GM18517 (cell line): ENCODE results near the gene MYCN.
"Not testable (repeated sequence)": the region's sequence is repeated elsewhere in the genome, so short reads cannot be mapped to it uniquely, and the experiment has no call there.

Experiments used
- ATAC-seq: cut with Tn5 transposase; IDR thresholded peaks from one replicate; pipeline ENCODE4 v1.9.1; 2021; ENCODE audit warnings: mild to moderate bottlenecking, moderate library complexity; ENCODE audit not compliant: unreplicated experiment

MYCN gene

DNA sequence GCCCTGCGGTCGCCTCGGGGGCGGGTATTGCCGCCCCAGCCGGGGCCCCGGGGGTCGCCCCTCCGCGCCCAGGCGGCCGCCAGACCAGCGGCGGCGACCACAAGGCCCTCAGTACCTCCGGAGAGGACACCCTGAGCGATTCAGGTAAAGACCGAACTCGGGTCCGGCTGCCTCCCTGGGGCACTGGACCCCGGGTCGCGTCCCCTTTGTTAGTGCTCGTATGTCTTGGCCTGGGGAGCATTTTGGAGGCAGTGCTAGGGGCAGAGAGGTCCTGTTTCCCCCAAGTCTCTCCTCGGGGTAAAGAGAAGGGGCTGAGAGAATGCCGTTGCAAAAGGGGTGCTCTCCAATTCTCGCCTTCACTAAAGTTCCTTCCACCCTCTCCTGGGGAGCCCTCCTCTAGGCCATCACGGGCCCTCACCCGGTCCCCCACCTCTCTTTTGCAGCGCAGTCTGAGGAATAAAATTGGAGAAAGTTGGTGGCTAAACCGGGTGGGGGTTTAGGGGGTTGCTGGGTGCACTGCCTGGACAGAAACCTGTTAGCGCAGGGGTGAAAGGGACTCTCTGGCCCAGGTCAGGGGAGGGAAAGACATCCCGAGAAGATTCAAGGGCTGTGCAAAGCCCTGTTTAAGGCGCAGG lies 2.5 kb downstream of the MYCN start:
- no peak for ATAC-seq

DNA sequence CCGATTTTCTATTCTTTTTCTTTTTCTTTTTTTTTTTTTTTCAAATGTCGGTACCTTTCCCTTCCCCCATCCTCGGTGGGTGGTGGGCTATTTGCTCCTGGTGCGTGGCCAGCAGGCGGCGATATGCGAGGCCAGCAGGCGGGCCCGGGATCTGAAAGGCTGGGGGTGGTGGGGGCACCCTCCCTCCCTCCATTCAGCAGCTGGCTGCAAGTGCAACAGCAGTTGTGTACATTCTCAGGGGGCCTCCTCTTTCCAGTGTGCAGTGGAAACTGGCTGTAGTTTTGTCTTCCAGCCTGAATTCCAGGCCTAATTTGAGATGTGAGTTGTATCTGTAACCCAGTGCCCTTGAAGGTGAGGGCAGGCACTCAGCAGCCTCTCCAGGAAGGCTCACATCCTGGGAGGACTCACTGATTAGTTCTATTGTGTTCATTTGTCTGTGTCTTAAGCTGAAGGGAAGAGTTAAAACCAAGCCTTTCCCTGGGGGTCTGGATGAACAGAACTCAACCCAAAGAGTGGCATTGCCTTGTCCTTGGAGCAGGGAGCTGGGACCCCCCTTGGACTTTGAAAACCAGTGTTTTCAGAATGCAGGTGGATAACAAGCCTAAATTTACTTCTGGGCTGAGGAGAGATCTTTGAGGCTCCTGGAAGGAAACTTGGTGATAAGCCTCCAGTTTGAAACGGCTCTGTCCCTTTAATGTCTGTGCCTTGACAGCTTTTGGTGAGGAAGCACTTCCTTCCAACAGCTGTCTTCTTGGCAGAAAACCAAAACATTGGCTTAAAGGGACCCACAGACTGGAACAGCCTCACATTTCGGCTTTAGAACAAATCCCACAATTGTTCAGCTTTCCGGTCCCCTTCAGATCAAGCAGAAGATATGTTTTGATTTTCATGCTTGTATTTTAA lies 3.3 kb downstream of the MYCN start:
- ATAC-seq, result no peak

DNA sequence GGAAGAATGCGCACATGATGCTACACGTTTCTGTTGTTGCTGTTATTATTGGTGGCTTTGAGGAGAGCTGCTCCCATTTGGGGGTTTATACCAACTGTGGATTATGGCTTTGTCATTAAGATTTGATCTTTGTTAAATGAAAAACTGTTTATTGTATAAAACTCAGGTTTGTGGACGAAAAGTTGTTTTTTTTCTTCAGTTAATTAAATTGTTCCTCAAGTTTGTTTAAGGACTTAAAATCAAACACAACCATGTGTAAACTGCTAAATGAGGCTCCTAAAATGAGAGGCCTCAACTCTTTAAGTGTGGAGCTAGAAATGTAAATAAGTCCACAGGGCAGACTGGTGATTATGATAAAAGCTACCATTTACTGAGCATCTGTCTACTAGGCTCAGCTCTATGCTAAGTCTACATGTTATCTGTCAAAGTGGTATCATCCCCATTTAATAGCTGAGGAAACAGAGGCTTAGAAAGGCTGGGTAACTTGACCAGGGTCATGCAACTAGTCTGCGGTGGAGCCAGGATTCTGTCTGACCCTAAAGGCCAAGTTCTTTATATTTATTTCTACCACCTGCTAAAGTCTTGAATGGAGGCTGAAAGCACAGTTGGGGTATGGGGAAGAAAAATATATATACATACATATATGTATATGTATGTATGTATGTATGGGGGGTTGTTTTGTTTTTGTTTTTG lies 4.1 kb downstream of the MYCN start:
- no peak for ATAC-seq

DNA sequence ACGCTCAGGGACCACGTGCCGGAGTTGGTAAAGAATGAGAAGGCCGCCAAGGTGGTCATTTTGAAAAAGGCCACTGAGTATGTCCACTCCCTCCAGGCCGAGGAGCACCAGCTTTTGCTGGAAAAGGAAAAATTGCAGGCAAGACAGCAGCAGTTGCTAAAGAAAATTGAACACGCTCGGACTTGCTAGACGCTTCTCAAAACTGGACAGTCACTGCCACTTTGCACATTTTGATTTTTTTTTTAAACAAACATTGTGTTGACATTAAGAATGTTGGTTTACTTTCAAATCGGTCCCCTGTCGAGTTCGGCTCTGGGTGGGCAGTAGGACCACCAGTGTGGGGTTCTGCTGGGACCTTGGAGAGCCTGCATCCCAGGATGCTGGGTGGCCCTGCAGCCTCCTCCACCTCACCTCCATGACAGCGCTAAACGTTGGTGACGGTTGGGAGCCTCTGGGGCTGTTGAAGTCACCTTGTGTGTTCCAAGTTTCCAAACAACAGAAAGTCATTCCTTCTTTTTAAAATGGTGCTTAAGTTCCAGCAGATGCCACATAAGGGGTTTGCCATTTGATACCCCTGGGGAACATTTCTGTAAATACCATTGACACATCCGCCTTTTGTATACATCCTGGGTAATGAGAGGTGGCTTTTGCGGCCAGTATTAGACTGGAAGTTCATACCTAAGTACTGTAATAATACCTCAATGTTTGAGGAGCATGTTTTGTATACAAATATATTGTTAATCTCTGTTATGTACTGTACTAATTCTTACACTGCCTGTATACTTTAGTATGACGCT lies 5.8 kb downstream of the MYCN start:
- no peak for ATAC-seq

DNA sequence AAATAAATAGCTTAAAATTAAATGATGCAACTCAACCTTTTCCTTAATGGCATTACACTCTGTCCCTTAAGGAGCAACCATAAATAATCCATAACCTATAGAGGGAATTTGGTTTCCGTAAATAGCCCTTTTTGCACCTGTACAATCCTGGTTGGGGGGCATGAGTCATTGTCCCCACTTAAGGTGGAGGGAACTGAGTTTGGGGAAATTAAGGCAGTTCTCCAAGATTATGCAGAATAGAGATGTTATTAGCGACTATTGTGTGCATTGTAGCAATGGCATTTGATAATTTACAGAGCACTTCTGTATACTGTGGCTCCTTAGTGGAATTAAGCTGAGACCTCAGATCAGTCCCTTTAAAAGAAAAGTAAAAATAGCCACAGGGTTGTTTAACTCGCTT lies 6.6 kb downstream of the MYCN start:
- no peak for ATAC-seq

DNA sequence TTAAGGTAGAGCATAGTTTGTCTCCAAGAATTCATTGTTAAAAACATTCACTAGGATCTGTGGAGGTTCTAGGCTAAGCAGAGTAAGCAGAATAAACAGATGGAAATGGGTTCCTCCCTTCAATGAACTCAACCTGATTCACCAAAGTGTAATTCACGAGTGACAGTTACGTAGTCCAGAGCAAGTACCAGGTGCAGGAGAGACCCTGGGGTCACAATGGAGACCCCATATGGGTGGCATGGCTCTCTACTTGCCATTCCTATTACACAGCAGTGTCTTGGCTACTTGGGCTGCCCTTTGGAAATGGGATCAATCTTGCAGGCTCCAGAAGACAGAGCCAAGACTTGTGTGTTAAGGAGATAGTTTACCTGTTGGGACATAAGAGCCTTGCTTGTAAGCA lies 7.1 kb downstream of the MYCN start:
- no peak for ATAC-seq

DNA sequence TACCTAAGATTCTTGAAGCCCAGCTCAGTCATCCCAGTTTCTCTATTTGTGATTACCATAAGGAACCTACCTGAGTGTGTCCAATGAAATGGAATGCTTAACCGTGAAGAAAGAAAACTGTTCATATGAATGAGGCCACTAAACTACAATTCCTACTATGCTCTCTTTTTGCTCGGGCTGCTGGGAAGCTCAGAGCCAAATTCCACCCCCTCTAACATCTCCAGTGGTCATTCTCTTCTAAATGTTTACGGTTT lies 8.3 kb downstream of the MYCN start:
- no peak for ATAC-seq

DNA sequence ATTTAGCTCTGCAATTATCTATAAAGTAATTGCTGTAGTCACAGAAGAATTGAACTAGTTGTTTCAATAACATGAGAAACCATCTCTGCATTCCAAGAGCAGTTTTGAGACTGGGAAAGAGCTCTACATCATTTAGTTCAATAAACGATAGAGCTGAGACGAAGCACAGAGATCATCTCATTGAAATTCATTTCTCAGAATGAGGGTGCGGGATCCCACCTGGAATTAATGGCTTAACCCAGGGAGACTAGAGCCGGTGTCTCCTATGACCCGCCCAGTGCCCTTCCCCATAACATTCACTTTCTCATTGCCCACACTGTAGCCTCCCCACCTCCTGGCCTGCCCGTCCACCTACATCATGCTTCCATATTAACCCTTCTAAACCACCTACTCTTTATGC lies 8.8 kb downstream of the MYCN start:
- ATAC-seq, result no peak

DNA sequence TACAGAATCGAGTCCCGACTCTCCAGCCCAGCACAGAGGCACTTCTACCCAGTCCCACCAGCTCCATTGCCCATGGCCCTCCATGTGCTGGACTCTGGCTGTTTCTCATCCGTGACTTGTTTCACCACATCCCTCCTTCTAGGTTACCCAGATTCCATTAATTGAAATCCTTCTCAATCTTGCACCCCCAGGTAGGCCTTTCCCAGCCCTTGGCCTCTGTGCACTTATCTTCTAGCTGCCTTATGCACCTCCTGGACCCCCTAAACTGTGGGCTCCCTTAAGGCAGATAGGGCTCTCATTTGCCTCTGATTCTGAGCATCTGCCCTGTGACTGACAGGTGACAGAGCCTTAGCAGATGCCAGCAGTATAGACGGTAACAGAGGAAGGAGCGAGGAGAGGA lies 9.2 kb downstream of the MYCN start:
- ATAC-seq, result no peak

DNA sequence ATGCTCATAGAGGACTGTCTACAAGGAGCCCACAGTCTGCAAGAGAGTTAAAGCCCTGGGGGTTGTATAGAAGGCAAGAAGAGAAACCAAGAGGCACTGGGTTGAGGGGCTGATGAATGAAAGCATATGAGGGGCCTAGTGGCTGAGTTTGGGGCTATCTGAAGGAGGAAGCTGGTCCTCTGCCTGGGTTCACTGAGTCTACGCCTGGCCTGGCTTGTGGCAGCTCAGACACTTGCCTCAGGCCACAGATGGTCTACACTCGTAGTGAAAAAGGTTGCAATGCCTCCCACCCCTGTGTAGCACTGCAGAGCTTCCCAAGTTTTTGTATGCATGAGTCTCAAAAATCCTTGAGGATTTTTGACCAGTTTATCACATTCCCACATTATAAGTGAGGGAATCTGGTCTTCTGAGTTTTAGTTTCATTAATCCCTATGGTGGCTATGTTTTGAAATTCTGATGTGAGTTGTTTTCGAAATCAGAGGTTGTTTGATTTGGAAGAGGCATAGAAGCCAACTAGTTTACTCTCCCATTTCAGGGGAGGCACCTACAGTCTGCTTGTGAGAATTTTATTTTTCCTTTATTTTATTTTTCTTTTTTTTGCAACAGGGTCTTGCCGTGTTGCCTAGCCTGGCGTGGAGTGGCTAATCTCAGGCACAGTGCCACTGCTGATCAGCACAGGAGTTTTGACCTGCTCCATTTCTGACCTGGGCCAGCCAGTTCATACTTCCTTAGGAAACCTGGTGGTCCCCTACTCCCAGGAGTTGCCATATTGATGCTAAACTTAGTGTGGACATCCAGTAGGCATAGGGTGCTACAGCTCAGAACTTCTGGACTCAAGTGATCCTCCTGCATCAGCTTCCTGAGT lies 10.0 kb downstream of the MYCN start:
- ATAC-seq, result no peak

DNA sequence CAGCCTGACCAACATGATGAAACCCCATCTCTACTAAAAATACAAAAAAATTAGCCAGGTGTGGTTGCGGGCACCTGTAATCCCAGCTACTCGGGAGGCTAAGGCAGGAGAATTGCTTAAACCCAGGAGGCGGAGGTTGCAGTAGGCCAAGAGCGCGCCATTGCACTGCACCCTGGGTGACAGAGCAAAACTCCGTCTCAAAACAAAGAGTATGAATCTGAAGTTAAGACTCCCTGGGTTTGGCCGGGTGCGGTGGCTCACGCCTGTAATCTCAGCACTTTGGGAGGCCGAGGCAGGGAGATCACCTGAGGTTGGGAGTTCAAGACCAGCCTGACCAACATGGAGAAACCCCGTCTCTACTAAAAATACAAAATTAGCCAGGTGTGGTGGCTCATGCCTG lies 11.6 kb downstream of the MYCN start:
- ATAC-seq, result not testable (repeated sequence)

DNA sequence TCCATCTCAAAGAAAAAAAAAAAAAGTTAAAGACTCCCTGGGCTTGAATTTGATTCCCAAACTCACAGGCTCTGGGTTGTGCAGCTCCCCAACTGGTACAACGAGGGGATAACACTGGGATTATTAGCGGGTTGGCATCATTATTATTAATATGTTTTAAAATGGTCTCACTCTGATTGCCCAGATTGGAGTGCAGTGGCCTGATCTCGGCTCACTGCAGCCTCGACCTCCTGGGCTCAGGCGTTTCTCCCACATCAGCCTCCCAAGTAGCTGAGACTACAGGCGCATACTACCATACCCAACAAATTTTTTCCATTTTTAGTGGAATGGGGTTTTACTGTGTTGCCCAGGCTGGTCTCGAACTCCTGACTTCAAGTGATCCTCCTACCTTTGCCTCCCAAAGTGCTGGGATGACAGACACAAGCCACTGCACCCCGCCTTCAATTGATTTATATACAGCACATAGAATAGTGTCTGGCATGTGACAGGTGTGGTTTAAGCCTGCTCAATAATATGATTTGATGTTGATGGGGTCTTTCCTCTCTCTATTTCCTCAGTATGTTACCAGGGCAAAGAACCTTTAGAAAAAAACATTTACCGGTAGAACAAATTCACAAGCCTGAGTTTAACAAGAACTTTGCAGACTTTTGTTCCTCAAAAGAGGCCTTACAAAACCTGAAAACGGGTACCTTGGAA lies 12.2 kb downstream of the MYCN start:
- no peak for ATAC-seq

DNA sequence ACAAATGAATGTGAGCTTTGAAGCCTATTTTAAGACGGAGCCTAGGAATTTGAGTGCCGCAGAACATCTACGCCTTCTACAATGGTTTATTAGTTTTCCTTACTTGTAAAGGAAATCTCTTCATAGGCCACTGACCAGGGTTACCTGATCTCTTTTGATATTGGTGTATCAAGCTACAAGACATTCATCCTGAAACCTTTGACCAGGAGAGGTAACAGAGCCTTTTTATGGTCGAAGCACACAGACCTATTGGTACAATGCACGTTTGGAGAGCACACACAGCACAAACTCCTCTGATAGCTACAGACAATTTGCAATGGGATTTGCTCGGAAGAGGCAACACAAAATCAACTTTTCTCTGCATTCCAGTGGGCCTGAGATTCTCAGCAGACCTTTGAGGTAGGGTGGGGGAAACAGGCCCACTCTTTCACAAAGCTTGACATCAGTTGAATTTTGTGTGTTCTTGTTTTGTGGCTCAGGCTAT lies 12.8 kb downstream of the MYCN start:
- ATAC-seq, result no peak

DNA sequence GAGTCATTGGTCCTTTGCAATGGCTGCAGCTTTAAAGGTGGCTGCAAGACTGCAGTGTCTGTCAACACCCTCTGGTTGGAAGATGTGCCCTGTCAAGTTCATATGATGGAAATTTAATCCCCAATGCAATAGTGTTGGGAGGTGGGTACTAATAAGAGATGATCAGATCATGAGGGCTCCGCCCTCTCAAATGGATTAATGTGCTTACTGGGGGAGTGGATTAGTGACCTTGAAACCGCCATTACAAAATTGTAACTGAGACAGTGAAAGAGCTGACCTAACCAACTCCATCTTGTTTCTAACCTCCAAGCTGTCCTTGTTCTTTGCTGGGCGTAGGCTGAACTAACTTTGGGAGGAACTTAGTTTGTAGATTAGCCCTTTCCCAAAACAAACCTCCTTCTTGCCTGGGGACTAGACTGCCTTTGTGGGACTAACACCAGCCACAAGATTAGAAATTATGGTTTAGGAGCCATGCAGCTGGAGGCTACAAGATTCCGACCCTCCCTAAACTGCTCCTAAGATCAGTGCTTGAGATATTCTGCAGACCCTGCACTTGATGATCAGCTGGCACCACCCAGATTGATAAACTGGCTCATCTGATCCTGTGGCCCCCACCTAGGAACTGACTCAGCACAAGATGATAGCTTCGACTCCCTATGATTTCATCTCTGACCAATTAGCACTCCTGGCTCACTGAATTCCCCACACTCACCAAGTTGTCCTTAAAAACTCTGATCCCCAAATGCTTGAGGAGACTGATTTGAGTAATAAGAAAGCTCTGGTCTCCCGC lies 13.7 kb downstream of the MYCN start:
- ATAC-seq, result no peak

DNA sequence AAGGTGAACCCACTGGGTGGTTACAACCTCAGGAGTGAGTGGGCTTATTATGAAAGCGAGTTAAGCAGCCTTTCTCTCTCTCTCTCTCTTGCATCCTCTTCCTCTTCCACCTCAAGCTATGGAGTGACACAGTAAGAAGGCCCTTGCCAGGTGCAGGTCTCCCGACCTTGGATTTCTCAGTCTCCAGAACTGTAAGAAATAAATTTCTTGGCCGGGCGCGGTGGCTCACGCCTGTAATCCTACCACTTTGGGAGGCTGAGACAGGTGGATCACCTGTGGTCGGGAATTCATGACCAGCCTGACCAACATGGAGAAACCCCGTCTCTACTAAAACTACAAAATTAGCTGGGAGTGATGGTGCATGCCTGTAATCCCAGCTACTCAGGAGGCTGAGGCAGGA lies 14.4 kb downstream of the MYCN start:
- no peak for ATAC-seq

DNA sequence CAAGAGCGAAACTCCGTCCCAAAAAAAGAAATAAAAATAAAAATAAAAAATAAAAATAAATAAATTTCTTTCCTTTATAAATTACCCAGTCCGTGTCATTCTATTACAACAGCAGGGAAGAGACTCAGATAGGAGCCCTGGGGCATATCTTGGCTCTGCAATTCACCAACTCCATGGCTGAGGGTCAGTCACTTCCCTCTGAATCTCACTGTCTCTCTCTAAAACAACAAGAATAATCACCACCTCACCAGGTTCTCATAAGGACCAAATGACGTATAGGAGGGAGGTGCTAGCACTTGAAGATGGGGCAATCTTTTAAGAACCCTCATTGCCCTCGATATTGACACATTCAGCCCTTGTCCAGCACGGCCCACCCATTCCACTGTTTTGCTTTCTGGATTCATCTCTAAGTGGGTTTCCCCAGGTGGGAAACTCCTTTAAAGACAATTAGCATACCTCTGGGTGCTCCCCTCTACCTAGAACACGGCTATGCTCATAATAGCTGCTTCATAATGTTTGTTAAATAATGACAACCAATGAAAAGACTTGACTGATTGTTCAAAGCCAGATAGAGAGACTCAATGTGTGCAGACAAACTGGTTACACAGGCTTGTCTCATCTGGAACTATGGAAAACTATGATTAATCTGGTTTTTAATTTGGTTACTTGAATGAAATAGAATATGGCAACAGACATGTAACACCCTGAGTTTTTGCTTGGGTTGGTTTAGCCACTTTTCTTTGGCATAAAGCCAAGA lies 15.1 kb downstream of the MYCN start:
- no peak for ATAC-seq

DNA sequence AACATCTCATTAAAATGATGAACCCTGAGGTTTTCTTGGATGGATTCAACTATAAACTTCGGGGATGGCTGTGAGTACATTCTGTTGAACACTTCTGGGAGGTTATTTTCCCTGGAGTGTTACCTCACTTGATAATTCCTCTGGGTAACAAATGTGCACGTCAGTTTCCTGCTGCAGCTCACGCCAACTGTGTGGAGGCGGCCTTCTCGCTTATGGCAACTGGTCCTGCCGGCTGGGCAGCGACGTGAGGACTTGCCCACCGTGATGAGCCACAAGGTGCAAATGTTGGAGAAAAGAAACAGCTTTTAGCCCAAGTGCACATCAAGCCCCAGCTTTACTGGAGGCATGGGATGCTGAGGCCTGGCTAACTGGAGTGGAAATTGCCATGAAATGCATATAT lies 15.9 kb downstream of the MYCN start:
- ATAC-seq, result no peak
